GM23248 (cell line): Measurements from ENCODE around the gene ADIPOR2.

ENCODE experiments used
- EZH2 ChIP-seq: fragments of 200-600 bp; sonication (generic); IDR thresholded peaks from 2 replicates; pipeline ENCODE4 v1.6.1; 2018; ENCODE audit warnings: antibody characterized with exemption, mild to moderate bottlenecking; ENCODE audit not compliant: insufficient read depth, poor library complexity, severe bottlenecking
- EZH2phosphoT487 ChIP-seq: fragments of 200-600 bp; sonication (generic); IDR thresholded peaks from 2 replicates; pipeline ENCODE4 v1.6.1; 2018; ENCODE audit warnings: antibody characterized with exemption, moderate library complexity, mild to moderate bottlenecking, low read depth; ENCODE audit not compliant: insufficient read depth

DNA sequence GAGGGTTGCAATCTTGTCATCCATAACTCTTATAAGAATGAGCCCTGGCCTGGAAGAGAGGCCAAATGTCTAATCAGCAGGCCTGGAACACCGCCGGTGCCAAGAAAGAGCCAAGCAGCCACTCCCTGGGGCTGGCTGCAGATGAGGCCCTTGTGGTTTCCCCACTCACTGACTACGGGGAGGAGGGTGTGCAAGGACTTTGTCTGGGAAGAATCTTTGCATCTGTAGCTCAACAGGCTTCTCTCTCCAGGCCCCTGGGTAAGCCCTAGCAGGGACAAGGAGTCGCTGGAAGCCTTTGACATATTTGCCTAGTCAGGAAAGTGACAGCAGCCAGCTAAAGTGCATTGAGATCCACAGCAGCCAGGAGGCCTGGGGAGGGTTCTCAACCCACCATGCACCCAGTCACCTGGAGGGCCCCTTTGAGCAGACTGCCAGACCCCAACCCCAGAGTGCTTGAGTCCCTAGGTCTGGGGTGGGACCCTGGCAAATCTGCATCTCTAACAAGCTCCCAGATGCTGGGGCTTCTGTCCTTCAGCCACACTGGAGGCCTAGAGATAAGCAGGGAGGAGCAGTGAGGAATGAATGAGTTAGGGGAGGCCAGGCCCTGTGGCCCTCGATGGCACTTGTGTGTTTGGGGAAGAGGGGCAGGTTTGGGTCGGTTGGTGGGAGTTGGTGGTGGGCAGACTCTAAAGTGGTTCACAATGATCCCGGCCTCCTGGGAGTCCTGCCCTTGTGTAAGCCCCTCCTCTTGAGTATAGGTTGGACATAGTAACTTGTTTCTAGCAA, 115.6 kb downstream of the ADIPOR2 start:
- TF ChIP-seq EZH2phosphoT487: no peak
- TF ChIP-seq EZH2: no peak
